G401.6 (cell line): ENCODE measurements around the gene ERFL.
A peak's percentile ranks its signal among the peaks of the same experiment; 100 is the strongest.

Experiments used
- FAIRE-seq: peaks from 2 replicates; lab custom pipeline; 2012; peaks lifted over from hg19 to GRCh38; lab: Jason Lieb, UNC

The ERFL gene

DNA sequence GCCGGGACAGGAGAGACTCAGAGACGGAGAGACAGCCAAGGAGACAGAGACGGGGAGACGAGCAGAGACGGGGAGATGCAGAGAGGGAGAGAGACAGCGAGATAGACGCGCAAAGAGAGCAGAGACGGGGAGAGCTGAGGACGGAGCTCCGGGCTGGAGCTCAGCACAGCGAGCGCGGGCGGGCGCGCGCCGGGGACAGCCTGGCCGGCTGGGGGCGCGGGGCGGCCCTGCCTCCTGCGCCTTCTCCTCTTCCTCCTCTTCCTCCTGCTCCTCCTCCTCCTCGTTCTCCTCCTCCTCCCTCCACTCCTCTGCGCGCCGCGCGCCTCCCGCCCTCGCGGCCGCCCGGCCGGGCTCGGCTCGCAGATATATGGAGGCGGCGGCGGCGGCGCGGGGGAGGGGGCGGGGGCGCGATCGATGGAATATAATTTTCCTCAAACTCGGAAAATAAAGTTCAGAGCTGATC, at the start of gene ERFL:
TSS of gene ERFL (minus strand) at position 229 of the 463 bp plus-strand sequence. CDS start 15,530 bp downstream, outside the sequence.
- FAIRE-seq, result no peak

DNA sequence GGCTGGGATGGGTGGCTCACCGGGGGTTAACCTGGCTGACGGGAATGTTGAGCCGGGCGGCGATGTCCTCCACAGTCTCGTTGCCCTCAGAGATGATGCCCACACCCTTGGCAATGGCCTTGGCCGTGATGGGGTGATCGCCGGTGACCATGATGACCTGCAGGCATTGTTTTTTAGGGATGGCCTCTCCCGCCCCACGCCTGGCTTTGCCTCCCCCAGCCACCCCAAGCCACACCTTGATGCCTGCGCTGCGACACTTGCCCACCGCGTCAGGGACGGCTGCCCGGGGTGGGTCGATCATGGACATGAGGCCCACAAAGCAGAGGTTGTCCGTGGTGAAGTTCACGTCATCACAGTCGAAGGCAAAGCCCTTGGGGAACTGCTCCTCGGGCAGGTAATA, 49.7 kb upstream of the ERFL start:
- FAIRE-seq, result no peak

- FAIRE-seq, result no peak
Measured at GRCh38 chr19:41974652-41975051, 46.4 kb upstream of the ERFL start.

GRCh38 chr19:41971363-41971762, 43.1 kb upstream of the ERFL start:
- no peak for FAIRE-seq

DNA sequence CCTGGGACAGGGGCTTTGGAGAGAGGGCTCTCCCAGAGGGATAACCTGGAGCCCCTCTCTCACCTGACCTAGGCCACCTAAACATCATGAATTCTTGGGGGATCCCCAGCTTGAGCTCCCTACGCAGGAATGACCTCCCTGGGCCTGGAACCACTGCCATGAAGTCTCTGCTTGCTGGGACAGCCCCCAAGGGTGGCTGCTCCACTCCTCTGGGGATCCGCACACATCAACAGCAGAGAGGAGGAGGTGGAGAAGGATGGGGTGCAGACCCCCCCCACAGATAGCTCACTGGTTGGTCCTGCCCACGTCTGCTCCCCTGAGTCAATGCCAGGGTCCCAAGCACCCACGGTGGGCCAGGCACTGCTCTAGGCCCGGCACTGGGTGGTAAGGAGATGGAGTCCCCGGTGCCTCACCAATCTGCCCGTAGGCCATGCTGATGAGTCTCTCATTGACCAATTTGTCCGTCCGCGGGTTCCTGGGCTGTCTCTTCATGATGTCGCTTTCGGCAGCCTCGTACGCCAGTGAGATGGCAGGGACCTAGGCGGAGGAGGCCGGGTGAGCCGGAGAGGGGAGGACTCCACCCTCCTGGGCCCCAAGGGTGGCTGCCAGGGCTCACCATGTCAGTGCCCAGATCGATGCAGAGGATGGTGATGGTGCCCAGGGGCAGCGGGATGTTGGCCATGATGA, 41.7 kb upstream of the ERFL start:
- FAIRE-seq, result no peak

- no peak for FAIRE-seq
Measured at GRCh38 chr19:41968751-41969595, 40.7 kb upstream of the ERFL start.

- FAIRE-seq, result no peak
Measured at GRCh38 chr19:41967054-41967783, 39.0 kb upstream of the ERFL start.

- FAIRE-seq, result no peak
Measured at GRCh38 chr19:41965106-41965505, 36.9 kb upstream of the ERFL start.

DNA sequence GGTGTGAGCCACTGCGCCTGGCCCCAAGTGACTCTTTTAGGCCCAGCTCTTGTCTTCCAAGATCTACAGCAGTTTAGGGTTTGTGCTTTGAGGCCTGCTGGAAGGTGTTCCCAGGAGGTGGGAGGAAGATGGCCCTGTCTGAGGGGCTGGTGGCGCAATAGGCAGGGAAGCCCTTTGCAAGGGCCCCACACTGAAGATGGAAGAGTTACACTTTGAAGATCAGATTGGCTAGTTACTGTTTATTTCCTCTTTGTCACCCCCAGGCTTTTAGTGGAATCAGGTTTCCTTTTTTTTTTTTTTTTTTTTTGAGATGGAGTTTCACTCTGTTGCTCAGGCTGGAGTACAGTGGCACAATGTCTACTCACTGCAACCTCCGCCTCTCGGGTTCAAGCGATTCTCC, 32.7 kb upstream of the ERFL start:
- no peak for FAIRE-seq

DNA sequence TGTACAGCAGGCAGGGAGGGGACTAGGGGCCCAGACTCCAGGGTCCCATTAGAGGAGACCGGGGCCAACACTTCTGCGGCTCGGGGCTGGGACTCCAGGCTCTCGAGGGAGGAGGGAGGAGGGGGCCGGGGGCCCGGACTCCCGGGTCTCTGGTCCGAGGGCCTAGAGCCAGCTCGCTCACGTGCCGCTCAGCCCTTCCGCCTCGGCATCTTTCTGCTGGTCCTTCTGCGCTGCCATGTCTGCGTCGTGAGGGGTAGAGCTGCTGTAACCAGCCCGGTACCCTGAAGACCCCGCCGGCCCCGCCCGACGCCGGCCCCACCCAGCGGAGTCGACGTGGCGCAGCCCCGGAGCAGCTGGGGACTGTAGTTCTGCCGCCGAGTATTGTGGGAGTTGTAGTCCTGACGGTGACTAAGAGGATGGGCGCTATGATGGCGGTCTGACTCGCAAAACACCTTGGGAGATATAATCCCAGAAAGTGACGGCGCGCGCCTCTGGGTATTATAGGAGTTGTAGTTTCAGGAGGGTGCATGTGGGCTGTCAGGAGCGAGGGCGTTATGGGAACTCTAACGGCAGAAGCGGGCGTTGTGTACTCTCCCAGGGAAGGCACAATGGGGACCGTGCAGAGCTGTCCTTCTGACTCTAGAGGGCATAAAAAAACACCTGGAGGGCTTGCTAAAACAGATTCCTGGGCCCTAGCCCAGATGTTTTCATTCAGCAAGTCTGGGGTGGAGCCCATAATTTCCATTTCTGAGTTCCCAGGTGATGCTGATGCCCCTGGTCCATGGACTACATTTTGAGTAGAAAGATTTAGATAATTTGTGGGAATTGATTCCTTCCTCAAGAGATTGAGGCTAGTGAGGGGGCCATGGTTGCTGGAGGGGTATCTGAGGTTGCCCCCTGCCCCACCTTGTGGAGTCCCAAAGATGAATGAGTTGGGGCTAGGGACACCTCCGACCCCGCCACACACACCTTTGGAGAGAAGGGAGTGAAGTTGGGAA, 31.1 kb upstream of the ERFL start, which contains the start of gene RABAC1:
TSS of gene RABAC1 (minus strand) at position 266 of the 998 bp plus-strand sequence. CDS start at position 237, 29 bp downstream.
- peak; percentile 92 for FAIRE-seq

DNA sequence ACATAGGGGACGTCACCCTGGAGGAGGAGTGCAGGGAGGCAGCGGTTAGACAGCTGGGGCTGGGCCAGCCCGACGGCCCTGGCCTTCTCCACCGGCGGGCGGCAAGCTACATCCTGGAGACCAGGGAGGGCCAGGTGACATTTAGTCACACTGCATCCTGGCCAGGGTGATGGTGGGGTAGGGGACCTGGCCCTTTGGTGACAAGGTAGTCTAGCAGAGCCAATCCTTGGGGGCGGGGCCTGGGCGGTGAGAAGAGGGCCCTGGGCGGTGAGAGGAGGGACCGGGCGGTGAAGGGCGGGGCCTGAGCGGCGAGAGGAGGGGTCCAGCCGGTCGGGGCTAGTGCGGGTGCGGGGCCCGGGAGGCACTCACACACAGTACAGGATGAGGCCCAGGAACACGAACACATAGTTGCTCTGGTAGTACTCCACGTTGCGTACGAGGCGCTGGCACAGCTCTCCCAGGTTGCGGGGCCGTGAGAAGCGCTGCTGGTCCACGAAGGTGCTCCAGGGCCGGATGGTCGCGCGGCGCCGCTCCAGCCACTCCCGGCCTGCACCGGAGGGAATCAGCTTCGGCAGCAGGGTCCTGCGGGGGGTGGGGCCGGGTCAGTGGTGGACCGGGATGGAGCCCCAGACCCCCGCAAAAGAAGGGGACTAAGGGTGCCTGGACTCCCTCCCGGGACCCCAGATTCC, 30.3 kb upstream of the ERFL start:
- peak; percentile 72 for FAIRE-seq

DNA sequence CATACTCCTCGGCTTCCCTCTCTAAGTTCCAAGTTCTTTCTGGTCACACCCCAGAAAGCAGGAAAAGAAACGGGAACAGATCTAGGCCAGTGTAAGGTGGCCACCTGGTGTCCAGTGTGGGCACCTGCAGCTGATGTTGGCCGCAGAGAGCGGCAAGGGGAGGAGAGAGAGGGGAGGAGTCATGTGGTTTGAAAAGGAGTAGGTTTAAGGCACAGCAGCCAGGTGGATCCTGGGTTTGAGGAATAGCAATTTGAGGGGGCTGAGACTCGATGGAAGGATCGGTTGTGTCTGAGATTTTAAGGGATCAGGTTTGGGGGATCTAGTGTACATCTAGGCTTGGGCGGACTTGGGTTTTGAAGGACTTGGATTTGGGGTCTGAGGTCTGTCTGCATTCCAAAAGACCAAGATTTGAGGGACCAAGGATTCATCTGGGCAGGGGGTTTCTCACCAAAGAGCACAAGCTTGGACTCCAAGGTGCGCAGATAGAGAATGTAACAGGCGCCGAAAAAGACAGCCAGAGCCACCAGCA, 29.7 kb upstream of the ERFL start:
- peak; percentile 96 for FAIRE-seq

DNA sequence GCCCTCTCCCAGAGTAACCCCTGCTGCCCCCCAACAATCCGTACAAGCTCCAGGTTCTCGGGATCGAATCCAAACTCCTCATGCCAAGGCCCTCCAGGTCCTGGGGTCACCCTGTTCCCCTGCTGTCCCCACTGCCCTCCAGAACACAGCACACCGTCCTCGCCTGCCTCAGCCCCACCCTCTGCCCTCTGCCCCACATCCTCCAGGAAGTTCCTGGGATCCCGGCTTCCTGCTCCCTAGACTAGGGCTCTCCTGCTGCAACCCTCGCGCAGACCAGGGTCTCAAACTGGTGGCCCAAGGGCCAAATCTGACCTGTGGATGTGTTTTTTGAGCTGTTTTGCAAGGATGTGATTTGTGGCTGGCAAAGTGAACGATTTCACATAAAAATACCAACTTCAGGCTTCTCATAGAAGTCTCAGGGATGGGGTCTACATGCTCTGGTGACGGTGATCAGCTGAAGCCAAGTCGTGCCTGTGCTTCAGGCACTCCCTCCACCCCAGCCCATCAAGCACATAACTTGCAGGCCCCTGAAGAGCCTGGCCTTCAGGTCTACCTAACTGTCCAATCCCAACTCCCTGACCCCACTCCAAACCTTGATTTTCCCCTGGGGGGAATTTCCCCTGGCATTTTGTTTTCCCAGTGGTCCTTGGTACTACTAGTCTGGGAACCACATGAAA, 29.1 kb upstream of the ERFL start:
- no peak for FAIRE-seq

- no peak for FAIRE-seq
Measured at GRCh38 chr19:41956621-41957020, 28.4 kb upstream of the ERFL start.

GRCh38 chr19:41955521-41955920, 27.3 kb upstream of the ERFL start:
- no peak for FAIRE-seq

GRCh38 chr19:41951686-41952172, 23.5 kb upstream of the ERFL start:
- FAIRE-seq, result no peak

- no peak for FAIRE-seq
Measured at GRCh38 chr19:41947091-41947490, 18.8 kb upstream of the ERFL start.

- FAIRE-seq, result no peak
Measured at GRCh38 chr19:41945135-41945766, 17.0 kb upstream of the ERFL start.

DNA sequence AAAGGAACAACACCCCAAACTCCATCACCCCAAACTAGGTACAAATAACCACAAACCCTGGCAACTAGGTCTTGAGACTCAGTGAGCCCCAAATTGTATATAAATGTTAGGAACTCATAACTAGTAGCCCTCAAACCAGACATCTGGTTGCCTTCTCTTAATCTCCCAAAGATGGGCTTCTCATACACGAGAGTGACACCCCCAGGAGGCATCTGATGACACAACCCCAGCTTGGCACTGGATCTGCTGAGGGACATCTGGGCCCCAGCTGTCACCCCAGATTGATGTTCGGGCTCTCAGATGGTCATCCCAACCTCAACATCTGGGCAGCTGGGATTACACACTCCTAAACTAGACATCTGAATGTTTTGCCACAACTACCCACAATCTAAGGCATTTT, 16.1 kb upstream of the ERFL start:
- FAIRE-seq, result no peak
